Stimulated activated naive CD8-positive, alpha-beta T cell treated with anti-CD3 and anti-CD28 coated beads, Interleukin-15, amount 100 ng/mL, for 72 hours (primary cell): ENCODE measurements around the gene TMEM169.
"Not testable (repeated sequence)": the region's sequence is repeated elsewhere in the genome, so short reads cannot be mapped to it uniquely, and the experiment has no call there.

ENCODE experiments used
- ATAC-seq: fragments of 150-1000 bp; cut with Tn5 transposase; 2 replicates; pipeline ENCODE4 v1.10.0; 2021; ENCODE audit warnings: mild to moderate bottlenecking, moderate library complexity
- DNase-seq, 2 donors: peaks; one replicate each; pipeline ENCODE4 v3.0.0; 2021 to 2022
- H3K27ac Mint-ChIP-seq, 2 donors: one replicate each; pipeline ENCODE4 v1.8.0; 2022; ENCODE audit warnings: mild to moderate bottlenecking in 2 of 2, mixed read lengths in 2 of 2, moderate library complexity in 2 of 2
- H3K27me3 Mint-ChIP-seq: one replicate; pipeline ENCODE4 v1.8.0; 2022; ENCODE audit warnings: mixed read lengths
- H3K4me1 Mint-ChIP-seq: one replicate; pipeline ENCODE4 v1.8.0; 2022; ENCODE audit warnings: mild to moderate bottlenecking, mixed read lengths
- H3K4me3 Mint-ChIP-seq, 2 donors: one replicate each; pipeline ENCODE4 v1.8.0; 2022; ENCODE audit warnings: mild to moderate bottlenecking in 2 of 2, mixed read lengths in 2 of 2, moderate library complexity in 1 of 2
- H3K9me3 Mint-ChIP-seq, 2 donors: one replicate each; pipeline ENCODE4 v1.8.0; 2022; ENCODE audit warnings: mixed read lengths in 2 of 2

The TMEM169 gene

DNA sequence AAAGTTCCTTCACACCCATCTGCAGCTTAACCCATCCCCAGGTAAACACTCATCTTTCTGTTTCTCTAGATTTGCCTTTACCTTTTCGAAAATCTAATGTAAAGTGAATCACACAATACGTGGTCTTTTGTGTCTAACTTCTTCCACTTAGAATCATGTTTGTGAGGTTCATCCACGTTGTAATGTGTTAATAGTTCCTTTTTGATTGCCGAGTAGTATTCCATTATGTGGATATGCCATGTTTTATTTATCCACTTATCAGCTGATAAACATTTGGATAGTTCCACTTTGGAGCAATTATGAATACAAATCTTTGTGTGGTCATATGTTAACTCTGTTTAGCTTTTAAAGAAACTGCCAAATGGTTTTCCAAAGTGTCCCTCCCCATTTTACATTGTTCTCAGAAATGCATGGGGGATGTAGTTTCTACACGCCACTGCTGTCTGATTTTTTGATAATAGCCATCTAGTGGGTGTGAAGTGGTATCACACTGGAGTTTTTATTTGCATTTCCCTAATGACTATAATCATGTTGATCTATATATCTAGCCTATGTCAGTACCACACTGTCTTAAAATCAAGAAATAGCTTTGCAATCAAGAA is 22.4 kb upstream of the TMEM169 start:
- DNase-seq, result no peak
- Mint-ChIP-seq H3K27me3 (no peaks in the 10 kb centered on the region), H3K4me3 (no peak overlapping the region), H3K9me3 (no peaks in the 10 kb centered on the region), H3K27ac (no peak overlapping the region), H3K4me1 (peaks cover 26% of the 10 kb centered on the region)
- ATAC-seq, result no peak

DNA sequence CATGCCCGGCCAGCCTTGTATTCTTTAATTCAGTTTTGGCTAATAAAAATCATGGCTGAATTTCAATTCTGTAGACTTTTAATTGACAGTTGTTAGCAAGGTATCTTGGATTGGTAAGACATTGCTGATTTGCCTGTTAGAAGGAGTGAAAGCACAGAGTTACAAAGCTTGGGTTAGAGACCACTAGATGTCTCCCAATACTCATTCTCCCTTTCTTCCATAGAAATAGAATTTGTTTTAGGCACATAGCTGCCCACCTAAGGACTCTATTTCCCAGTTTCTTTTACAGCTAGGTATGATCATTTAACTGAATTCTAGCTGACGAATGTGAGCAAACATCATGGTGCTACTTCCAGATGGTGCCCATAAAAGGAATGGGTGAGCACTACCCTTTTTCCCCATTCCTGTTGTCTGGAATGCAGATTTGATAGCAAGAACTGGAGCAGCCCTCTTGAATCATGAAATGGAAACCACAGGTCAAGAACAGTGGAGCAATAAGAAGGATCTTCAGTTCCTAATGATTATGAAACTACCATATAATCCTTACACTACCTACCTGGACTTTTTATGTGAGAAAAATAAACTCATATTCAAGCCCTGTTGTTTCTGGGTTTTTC is 17.6 kb upstream of the TMEM169 start:
- H3K27me3 Mint-ChIP-seq, result no peaks in the 10 kb centered on the region
- no peaks in the 10 kb centered on the region for H3K9me3 Mint-ChIP-seq
- ATAC-seq, result no peak
- H3K4me3 Mint-ChIP-seq, result no peak overlapping the region
- no peak overlapping the region for H3K27ac Mint-ChIP-seq
- DNase-seq, result no peak
- peaks cover 10% of the 10 kb centered on the region for H3K4me1 Mint-ChIP-seq

DNA sequence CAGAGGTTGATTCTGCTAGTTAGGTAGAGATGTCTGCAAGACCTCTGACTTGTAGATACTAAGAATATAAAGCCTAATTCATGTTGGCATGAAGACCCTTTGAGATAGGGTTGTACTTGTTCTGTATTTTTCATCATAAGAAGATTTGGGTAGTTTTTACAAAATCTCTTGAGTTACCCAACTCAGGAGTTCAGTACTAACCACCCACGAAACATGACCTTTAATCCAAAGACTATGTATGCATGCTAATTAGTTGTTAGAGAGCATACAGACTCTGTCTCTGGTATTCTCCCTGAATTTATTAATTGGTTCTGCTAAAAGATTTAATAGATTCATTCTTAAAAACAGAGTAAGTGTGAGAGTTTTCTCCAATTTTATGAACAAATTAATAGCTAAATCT is 17.1 kb upstream of the TMEM169 start:
- ATAC-seq (no peak), DNase-seq (no peak)
- peaks cover 14% of the 10 kb centered on the region for H3K4me1 Mint-ChIP-seq
- H3K27me3 Mint-ChIP-seq, result no peaks in the 10 kb centered on the region
- H3K27ac Mint-ChIP-seq, result no peak overlapping the region
- H3K4me3 Mint-ChIP-seq, result no peak overlapping the region
- H3K9me3 Mint-ChIP-seq, result no peaks in the 10 kb centered on the region

DNA sequence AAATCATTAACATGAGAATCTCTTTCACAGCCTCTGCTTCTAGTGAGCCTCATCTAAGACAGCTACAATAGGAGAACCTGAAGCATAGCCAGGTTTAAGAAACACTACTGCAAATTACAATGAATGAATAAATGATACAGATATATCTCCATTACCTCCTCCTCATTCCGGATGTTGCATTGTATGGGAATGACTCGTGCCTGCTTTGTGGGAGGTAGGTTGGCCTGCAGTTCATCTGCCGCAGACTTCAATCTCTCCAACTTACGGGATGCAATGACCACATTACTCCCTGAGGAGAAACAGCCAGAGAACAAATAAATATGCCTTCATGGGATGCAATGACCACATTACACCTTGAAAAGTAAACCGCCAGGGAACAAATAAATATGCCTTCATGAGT is 15.5 kb upstream of the TMEM169 start:
- Mint-ChIP-seq H3K4me3 (no peak overlapping the region), H3K4me1 (peaks cover 20% of the 10 kb centered on the region), H3K27ac (no peak overlapping the region), H3K9me3 (no peaks in the 10 kb centered on the region), H3K27me3 (no peaks in the 10 kb centered on the region)
- ATAC-seq (no peak), DNase-seq (no peak)

GRCh38 chr2:216069028-216069427 is 12.7 kb upstream of the TMEM169 start:
- Mint-ChIP-seq H3K27me3 (no peaks in the 10 kb centered on the region), H3K27ac (no peak overlapping the region), H3K9me3 (no peaks in the 10 kb centered on the region), H3K4me1 (peaks cover 26% of the 10 kb centered on the region), H3K4me3 (no peak overlapping the region)
- no peak for ATAC-seq
- DNase-seq, result no peak

GRCh38 chr2:216070195-216070594 is 11.5 kb upstream of the TMEM169 start:
- Mint-ChIP-seq H3K27ac (no peak overlapping the region), H3K4me1 (peaks cover 38% of the 10 kb centered on the region), H3K4me3 (no peak overlapping the region), H3K27me3 (no peaks in the 10 kb centered on the region), H3K9me3 (no peaks in the 10 kb centered on the region)
- ATAC-seq (no peak), DNase-seq (no peak)

- H3K4me1 Mint-ChIP-seq, result peaks cover 40% of the 10 kb centered on the region
- no peak for ATAC-seq
- H3K9me3 Mint-ChIP-seq, result no peaks in the 10 kb centered on the region
- H3K27ac Mint-ChIP-seq, result no peak overlapping the region
- DNase-seq, result no peak
- H3K4me3 Mint-ChIP-seq, result no peak overlapping the region
- no peaks in the 10 kb centered on the region for H3K27me3 Mint-ChIP-seq
Observed at GRCh38 chr2:216071111-216071851, 10.4 kb upstream of the TMEM169 start.

- Mint-ChIP-seq H3K4me1 (peaks cover 40% of the 10 kb centered on the region), H3K4me3 (no peak overlapping the region), H3K27me3 (no peaks in the 10 kb centered on the region), H3K27ac (no peak overlapping the region), H3K9me3 (no peaks in the 10 kb centered on the region)
- DNase-seq (no peak), ATAC-seq (no peak)
Observed at GRCh38 chr2:216072473-216072872, 9.2 kb upstream of the TMEM169 start.

DNA sequence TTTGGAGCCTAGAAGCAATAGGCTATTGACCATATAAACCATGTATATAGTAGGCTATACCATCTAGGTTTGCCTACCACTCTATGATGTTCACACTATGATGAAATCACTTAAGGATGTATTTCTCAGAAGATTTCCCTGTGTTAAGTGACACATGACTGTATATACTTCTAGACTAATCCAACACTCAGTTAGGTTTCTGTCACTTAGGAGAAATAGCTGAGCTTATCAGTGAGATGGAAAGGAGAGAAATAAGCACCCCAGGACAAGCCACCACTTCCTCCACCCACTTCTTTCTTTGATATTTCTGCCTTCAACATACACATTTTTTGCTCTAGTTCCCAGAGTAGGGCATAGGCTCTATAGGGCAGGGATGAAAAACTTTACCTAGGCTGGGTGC is 7.9 kb upstream of the TMEM169 start:
- no peak for DNase-seq
- Mint-ChIP-seq H3K27me3 (no peaks in the 10 kb centered on the region), H3K4me1 (peaks cover 32% of the 10 kb centered on the region), H3K4me3 (peak overlapping the region in 1 of 2 donors; percentile 22), H3K27ac (peak overlapping the region in 1 of 2 donors; percentile 27), H3K9me3 (no peaks in the 10 kb centered on the region)
- peak; percentile 80 for ATAC-seq

DNA sequence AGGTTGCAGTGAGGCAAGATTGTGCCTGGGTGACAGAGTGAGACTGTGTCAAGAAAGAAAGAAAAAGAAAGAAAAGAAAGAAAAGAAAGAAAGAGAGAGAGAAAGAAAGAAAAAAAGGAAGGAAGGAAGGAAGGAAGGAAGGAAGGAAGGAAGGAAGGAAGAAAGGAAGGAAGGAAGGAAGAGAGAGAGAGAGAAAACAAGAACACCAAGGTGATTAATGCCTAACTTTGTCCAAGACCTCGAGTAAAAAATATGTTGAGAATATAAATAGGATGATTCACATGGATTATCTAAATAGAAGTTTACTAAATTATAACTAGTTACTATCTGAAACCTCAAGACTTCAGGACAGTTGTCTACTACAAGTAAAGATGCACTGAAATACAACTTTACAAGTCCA is 7.3 kb upstream of the TMEM169 start:
- Mint-ChIP-seq H3K27me3 (no peaks in the 10 kb centered on the region), H3K9me3 (no peaks in the 10 kb centered on the region), H3K4me1 (peaks cover 27% of the 10 kb centered on the region), H3K4me3 (peak overlapping the region in 1 of 2 donors; percentile 22), H3K27ac (no peak overlapping the region)
- ATAC-seq (no peak), DNase-seq (no peak)

DNA sequence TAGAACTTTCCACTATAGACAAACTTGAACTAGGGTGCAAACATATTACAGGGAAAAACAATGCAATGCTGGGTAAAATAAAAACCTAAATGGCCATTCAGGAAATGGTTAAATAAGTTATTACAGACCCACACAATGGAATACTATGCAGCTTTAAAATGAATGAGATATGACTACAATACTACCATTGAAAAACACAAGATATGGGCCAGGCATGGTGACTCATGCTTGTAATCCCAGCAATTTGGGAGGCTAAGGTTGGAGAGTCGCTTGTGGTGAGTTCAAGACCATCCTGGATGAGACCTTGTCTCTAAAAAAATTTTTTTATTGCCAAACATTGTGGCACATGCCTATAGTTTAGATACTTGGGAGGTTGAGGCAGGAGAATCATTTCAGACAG is 6.9 kb upstream of the TMEM169 start:
- H3K4me1 Mint-ChIP-seq, result peaks cover 25% of the 10 kb centered on the region
- DNase-seq (no peak), ATAC-seq (no peak)
- H3K27me3 Mint-ChIP-seq, result no peaks in the 10 kb centered on the region
- H3K4me3 Mint-ChIP-seq, result no peak overlapping the region
- H3K9me3 Mint-ChIP-seq, result no peaks in the 10 kb centered on the region
- H3K27ac Mint-ChIP-seq, result no peak overlapping the region

- no peak overlapping the region for H3K4me3 Mint-ChIP-seq
- no peaks in the 10 kb centered on the region for H3K9me3 Mint-ChIP-seq
Observed at GRCh38 chr2:216075510-216076485, 5.9 kb upstream of the TMEM169 start.

GRCh38 chr2:216078776-216079175 is 2.9 kb upstream of the TMEM169 start:
- Mint-ChIP-seq H3K4me3 (peak overlapping the region in 1 of 2 donors; percentile 42), H3K27ac (peak overlapping the region in 1 of 2 donors; percentile 97), H3K27me3 (no peaks in the 10 kb centered on the region), H3K4me1 (peaks cover 50% of the 10 kb centered on the region), H3K9me3 (no peaks in the 10 kb centered on the region)
- DNase-seq, result no peak
- ATAC-seq, result no peak

More at GRCh38 chr2:216075510-216076485, 5.9 kb upstream of the TMEM169 start:
- Mint-ChIP-seq H3K27ac (peak overlapping the region in 1 of 2 donors; percentile 52), H3K4me1 (peaks cover 24% of the 10 kb centered on the region), H3K27me3 (no peaks in the 10 kb centered on the region)
- DNase-seq (no peak), ATAC-seq (no peak)

GRCh38 chr2:216080048-216080447 is 1.7 kb upstream of the TMEM169 start:
- Mint-ChIP-seq H3K4me1 (peaks cover 50% of the 10 kb centered on the region), H3K4me3 (peak overlapping the region in 1 of 2 donors; percentile 33)
- not testable (repeated sequence) for DNase-seq, H3K27ac Mint-ChIP-seq, H3K27me3 Mint-ChIP-seq, H3K9me3 Mint-ChIP-seq, ATAC-seq

DNA sequence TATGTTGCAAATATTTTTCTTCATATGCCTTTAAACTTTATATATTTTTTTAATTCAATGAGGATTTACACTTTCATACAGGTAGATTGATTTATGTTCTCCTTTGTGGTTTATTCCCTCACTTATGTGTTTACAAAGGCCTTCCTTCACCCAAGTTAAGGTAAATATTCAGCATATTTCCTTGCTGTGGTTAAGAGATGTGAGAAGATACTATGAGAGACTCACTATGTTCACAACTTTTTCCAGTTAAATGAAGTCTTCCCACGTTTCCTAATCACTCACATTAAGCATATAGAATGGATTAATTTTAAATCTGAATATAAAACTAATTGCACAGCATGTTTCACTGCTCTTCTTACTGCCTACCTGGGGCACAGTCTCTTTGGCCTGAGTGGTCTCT is 707 bp upstream of the TMEM169 start:
- DNase-seq, result no peak
- H3K4me1 Mint-ChIP-seq, result peaks cover 52% of the 10 kb centered on the region

More for the DNA sequence above, 707 bp upstream of the TMEM169 start:
- H3K27me3 Mint-ChIP-seq, result no peaks in the 10 kb centered on the region
- peak overlapping the region; percentile 95 to 99 for H3K27ac Mint-ChIP-seq
- peak overlapping the region; percentile 87 to 97 for H3K4me3 Mint-ChIP-seq
- H3K9me3 Mint-ChIP-seq, result no peaks in the 10 kb centered on the region
- no peak for ATAC-seq
